ENCODE measurements around the gene TMEM219.

TMEM219 gene

DNA sequence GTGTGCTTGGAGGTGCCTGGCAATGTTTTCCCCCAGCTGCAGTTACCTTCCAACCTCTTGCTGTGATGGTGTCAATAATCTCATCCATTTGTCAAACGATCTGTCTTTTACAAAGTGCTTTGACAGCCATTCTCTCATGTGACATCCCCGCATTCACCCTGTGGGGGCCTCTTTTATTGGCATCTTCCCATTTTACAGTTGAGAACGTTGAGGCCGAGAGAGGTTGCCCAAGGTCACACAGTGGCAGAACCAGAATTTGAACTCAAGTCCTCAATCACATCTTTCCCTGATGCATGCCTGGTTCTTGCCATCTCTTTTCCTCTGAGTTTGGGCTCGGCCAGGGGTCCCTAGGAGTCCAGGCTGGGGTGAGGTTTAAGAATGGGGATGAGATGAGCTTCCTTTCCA lies 13.3 kb downstream of the TMEM219 start:
- peak overlapping the region; percentile 97 for H3K9ac ChIP-seq (ENCODE audit: insufficient read length, low read depth)
- DNase-seq (ENCODE audit: low read depth, low spot score) = no peak
- TF ChIP-seq YY1 (IDR thresholded peaks at IDR 0.05; ENCODE audit: insufficient read depth, insufficient read length) = no peak
- TF ChIP-seq SUZ12 (IDR thresholded peaks at IDR 0.05; ENCODE audit: extremely low read depth, insufficient read depth, insufficient read length) = no peak
- TF ChIP-seq ZNF274 (IDR thresholded peaks at IDR 0.05; ENCODE audit: low read depth, low read length) = no peak
- H3K4me3 ChIP-seq (ENCODE audit: insufficient read length, low read depth) = peak overlapping the region; percentile 89
- H3K4me1 ChIP-seq (ENCODE audit: insufficient read depth, insufficient read length) = peaks cover 7% of the 10 kb centered on the region
- peaks cover 16% of the 10 kb centered on the region for H3K9me3 ChIP-seq (ENCODE audit: insufficient read depth, low read length)
- H3K36me3 ChIP-seq (ENCODE audit: insufficient read depth, insufficient read length, low read length) = peaks cover 47% of the 10 kb centered on the region
- H3K27me3 ChIP-seq (ENCODE audit: insufficient read depth, insufficient read length) = peaks cover 10% of the 10 kb centered on the region

GRCh38 chr16:29975811-29976511 lies 14.1 kb downstream of the TMEM219 start:
- no peak for TF ChIP-seq SUZ12 (IDR thresholded peaks at IDR 0.05; ENCODE audit: extremely low read depth, insufficient read depth, insufficient read length)
- no peak for TF ChIP-seq ZNF274 (IDR thresholded peaks at IDR 0.05; ENCODE audit: low read depth, low read length)
- TF ChIP-seq YY1 (IDR thresholded peaks at IDR 0.05; ENCODE audit: insufficient read depth, insufficient read length) = no peak
- H3K36me3 ChIP-seq (ENCODE audit: insufficient read depth, insufficient read length, low read length) = peaks cover 55% of the 10 kb centered on the region

GRCh38 chr16:29977063-29977825 lies 15.4 kb downstream of the TMEM219 start:
- no peak for TF ChIP-seq YY1 (IDR thresholded peaks at IDR 0.05; ENCODE audit: insufficient read depth, insufficient read length)
- no peak for TF ChIP-seq SUZ12 (IDR thresholded peaks at IDR 0.05; ENCODE audit: extremely low read depth, insufficient read depth, insufficient read length)
- no peak for TF ChIP-seq ZNF274 (IDR thresholded peaks at IDR 0.05; ENCODE audit: low read depth, low read length)
- H3K4me1 ChIP-seq (ENCODE audit: insufficient read depth, insufficient read length) = peaks cover 7% of the 10 kb centered on the region
- H3K27me3 ChIP-seq (ENCODE audit: insufficient read depth, insufficient read length) = peaks cover 8% of the 10 kb centered on the region
- no peak overlapping the region for H3K9ac ChIP-seq (ENCODE audit: insufficient read length, low read depth)
- DNase-seq (ENCODE audit: low read depth, low spot score) = no peak
- H3K36me3 ChIP-seq (ENCODE audit: insufficient read depth, insufficient read length, low read length) = peaks cover 57% of the 10 kb centered on the region
- no peak overlapping the region for H3K4me3 ChIP-seq (ENCODE audit: insufficient read length, low read depth)
- H3K9me3 ChIP-seq (ENCODE audit: insufficient read depth, low read length) = peaks cover 11% of the 10 kb centered on the region

More at GRCh38 chr16:29975811-29976511, 14.1 kb downstream of the TMEM219 start:
- DNase-seq (ENCODE audit: low read depth, low spot score) = no peak
- peak overlapping the region; percentile 16 for H3K4me3 ChIP-seq (ENCODE audit: insufficient read length, low read depth)
- peaks cover 7% of the 10 kb centered on the region for H3K4me1 ChIP-seq (ENCODE audit: insufficient read depth, insufficient read length)
- H3K9me3 ChIP-seq (ENCODE audit: insufficient read depth, low read length) = peaks cover 16% of the 10 kb centered on the region
- peaks cover 10% of the 10 kb centered on the region for H3K27me3 ChIP-seq (ENCODE audit: insufficient read depth, insufficient read length)
- peak overlapping the region; percentile 58 for H3K9ac ChIP-seq (ENCODE audit: insufficient read length, low read depth)

DNA sequence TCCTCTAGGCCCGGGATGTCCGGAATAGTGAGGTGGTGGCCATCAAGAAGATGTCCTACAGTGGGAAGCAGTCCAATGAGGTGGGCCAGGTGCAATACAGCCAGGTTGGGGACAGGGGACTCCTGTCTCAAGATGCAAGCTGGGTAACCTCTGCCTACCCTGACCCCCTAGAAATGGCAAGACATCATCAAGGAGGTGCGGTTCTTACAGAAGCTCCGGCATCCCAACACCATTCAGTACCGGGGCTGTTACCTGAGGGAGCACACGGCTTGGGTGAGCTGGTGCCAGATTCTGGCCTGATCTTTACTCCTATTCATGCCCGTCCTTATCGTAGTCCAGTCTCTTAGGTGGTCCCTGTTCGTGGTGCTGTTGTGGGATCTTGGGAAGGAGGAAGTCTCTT lies 16.2 kb downstream of the TMEM219 start:
- TF ChIP-seq YY1 (IDR thresholded peaks at IDR 0.05; ENCODE audit: insufficient read depth, insufficient read length) = no peak
- TF ChIP-seq ZNF274 (IDR thresholded peaks at IDR 0.05; ENCODE audit: low read depth, low read length) = no peak
- TF ChIP-seq SUZ12 (IDR thresholded peaks at IDR 0.05; ENCODE audit: extremely low read depth, insufficient read depth, insufficient read length) = no peak
- DNase-seq (ENCODE audit: low read depth, low spot score) = no peak
- Histone ChIP-seq H3K36me3 (ENCODE audit: insufficient read depth, insufficient read length, low read length) (peaks cover 60% of the 10 kb centered on the region), H3K9ac (ENCODE audit: insufficient read length, low read depth) (no peak overlapping the region), H3K4me3 (ENCODE audit: insufficient read length, low read depth) (no peak overlapping the region), H3K9me3 (ENCODE audit: insufficient read depth, low read length) (peaks cover 2% of the 10 kb centered on the region), H3K27me3 (ENCODE audit: insufficient read depth, insufficient read length) (no peaks in the 10 kb centered on the region), H3K4me1 (ENCODE audit: insufficient read depth, insufficient read length) (peaks cover 7% of the 10 kb centered on the region)

GRCh38 chr16:29978564-29979270 lies 16.8 kb downstream of the TMEM219 start:
- no peak for DNase-seq (ENCODE audit: low read depth, low spot score)
- H3K4me1 ChIP-seq (ENCODE audit: insufficient read depth, insufficient read length) = peaks cover 7% of the 10 kb centered on the region
- TF ChIP-seq ZNF274 (IDR thresholded peaks at IDR 0.05; ENCODE audit: low read depth, low read length) (no peak), YY1 (IDR thresholded peaks at IDR 0.05; ENCODE audit: insufficient read depth, insufficient read length) (no peak), SUZ12 (IDR thresholded peaks at IDR 0.05; ENCODE audit: extremely low read depth, insufficient read depth, insufficient read length) (no peak)
- no peaks in the 10 kb centered on the region for H3K27me3 ChIP-seq (ENCODE audit: insufficient read depth, insufficient read length)
- no peaks in the 10 kb centered on the region for H3K9me3 ChIP-seq (ENCODE audit: insufficient read depth, low read length)
- H3K9ac ChIP-seq (ENCODE audit: insufficient read length, low read depth) = no peak overlapping the region
- peaks cover 66% of the 10 kb centered on the region for H3K36me3 ChIP-seq (ENCODE audit: insufficient read depth, insufficient read length, low read length)
- no peak overlapping the region for H3K4me3 ChIP-seq (ENCODE audit: insufficient read length, low read depth)

DNA sequence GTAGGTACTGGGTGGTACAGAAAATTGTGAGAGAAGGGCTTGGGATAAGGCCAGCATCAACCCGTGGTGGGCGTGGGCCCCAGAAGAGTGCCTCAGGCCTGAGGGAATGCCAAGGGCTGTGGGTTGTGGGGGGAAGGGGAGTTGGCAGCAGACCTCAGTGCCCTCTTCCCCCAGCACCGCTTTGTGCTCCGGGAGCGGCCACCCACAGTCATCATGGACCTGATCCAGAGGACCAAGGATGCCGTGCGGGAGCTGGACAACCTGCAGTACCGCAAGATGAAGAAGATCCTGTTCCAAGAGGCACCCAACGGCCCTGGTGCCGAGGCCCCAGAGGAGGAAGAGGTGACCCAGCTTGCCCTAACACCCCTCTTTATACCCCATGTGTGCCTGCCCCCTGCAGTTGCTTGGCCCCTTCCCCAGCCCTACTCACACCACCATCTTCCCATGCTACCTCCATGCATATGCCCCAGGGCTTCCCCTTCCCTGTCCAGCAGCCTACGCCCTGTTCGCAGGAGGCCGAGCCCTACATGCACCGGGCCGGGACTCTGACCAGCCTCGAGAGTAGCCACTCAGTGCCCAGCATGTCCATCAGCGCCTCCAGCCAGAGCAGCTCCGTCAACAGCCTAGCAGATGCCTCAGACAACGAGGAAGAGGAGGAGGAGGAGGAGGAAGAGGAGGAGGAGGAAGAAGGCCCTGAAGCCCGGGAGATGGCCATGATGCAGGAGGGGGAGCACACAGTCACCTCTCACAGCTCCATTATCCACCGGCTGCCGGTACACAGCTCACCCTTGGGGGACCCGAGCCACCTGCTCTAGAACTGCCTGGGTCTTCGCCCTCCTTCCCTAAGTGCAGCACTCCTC lies 20.9 kb downstream of the TMEM219 start:
- no peak overlapping the region for H3K9ac ChIP-seq (ENCODE audit: insufficient read length, low read depth)
- no peak overlapping the region for H3K4me3 ChIP-seq (ENCODE audit: insufficient read length, low read depth)
- peaks cover 2% of the 10 kb centered on the region for H3K4me1 ChIP-seq (ENCODE audit: insufficient read depth, insufficient read length)
- no peak for DNase-seq (ENCODE audit: low read depth, low spot score)
- H3K9me3 ChIP-seq (ENCODE audit: insufficient read depth, low read length) = no peaks in the 10 kb centered on the region
- no peaks in the 10 kb centered on the region for H3K27me3 ChIP-seq (ENCODE audit: insufficient read depth, insufficient read length)
- no peak for TF ChIP-seq SUZ12 (IDR thresholded peaks at IDR 0.05; ENCODE audit: extremely low read depth, insufficient read depth, insufficient read length)
- no peak for TF ChIP-seq YY1 (IDR thresholded peaks at IDR 0.05; ENCODE audit: insufficient read depth, insufficient read length)
- H3K36me3 ChIP-seq (ENCODE audit: insufficient read depth, insufficient read length, low read length) = peaks cover 99% of the 10 kb centered on the region

Data from NT2/D1 (cell line).